ENCODE results near the gene MORN1. TPM values are rescaled to one million over a fixed set of nuclear protein-coding genes. Genes with fewer than 3 reads are reported as not detected.
A peak's percentile ranks its signal among the peaks of the same experiment; 100 is the strongest.

Gene MORN1
- polyA plus RNA-seq, 3 donors from 2014 or later, result 0.89 to 4.0 (median 3.9) TPM

GRCh38 chr1:2384130-2384860 lies 7.1 kb downstream of the MORN1 start:
- Mint-ChIP-seq H3K27me3 (ENCODE audit: low read depth in 3 of 3) (peaks cover 0 to 3% (median 0%) of the 10 kb centered on the region in 3 donors), H3K36me3 (no peaks in the 10 kb centered on the region), H3K4me1 (no peaks in the 10 kb centered on the region), H3K27ac (peak overlapping the region in 1 of 6 donors; percentile 86), H3K9me3 (no peaks in the 10 kb centered on the region), H3K4me3 (no peak overlapping the region)
- no peak for DNase-seq

GRCh38 chr1:2383576-2383975 lies 7.8 kb downstream of the MORN1 start:
- Mint-ChIP-seq H3K36me3 (no peaks in the 10 kb centered on the region), H3K27ac (peak overlapping the region in 1 of 6 donors; percentile 17), H3K27me3 (ENCODE audit: low read depth in 3 of 3) (peaks cover 0 to 4% (median 3%) of the 10 kb centered on the region in 3 donors), H3K9me3 (no peaks in the 10 kb centered on the region), H3K4me3 (no peak overlapping the region), H3K4me1 (no peaks in the 10 kb centered on the region)
- no peak for DNase-seq

- Mint-ChIP-seq H3K4me1 (no peaks in the 10 kb centered on the region), H3K27me3 (ENCODE audit: low read depth in 3 of 3) (peaks cover 0 to 4% (median 3%) of the 10 kb centered on the region in 3 donors), H3K4me3 (no peak overlapping the region), H3K9me3 (no peaks in the 10 kb centered on the region), H3K36me3 (no peaks in the 10 kb centered on the region), H3K27ac (no peak overlapping the region)
- DNase-seq, result peak in 2 of 3 donors; percentile 16 to 19
Observed at GRCh38 chr1:2382621-2383361, 8.6 kb downstream of the MORN1 start.

GRCh38 chr1:2381741-2382620 lies 9.4 kb downstream of the MORN1 start:
- no peak overlapping the region for H3K27ac Mint-ChIP-seq
- H3K4me3 Mint-ChIP-seq, result no peak overlapping the region
- peak; percentile 69 to 75 (median 71) for DNase-seq
- H3K36me3 Mint-ChIP-seq, result no peaks in the 10 kb centered on the region
- no peaks in the 10 kb centered on the region for H3K9me3 Mint-ChIP-seq
- H3K4me1 Mint-ChIP-seq, result no peaks in the 10 kb centered on the region
- peaks cover 0 to 4% (median 3%) of the 10 kb centered on the region in 3 donors for H3K27me3 Mint-ChIP-seq (ENCODE audit: low read depth in 3 of 3)

GRCh38 chr1:2380816-2381591 lies 10.3 kb downstream of the MORN1 start:
- Mint-ChIP-seq H3K36me3 (no peaks in the 10 kb centered on the region), H3K27ac (no peak overlapping the region), H3K4me3 (no peak overlapping the region), H3K27me3 (ENCODE audit: low read depth in 3 of 3) (peaks cover 0 to 4% (median 0%) of the 10 kb centered on the region in 3 donors), H3K4me1 (no peaks in the 10 kb centered on the region), H3K9me3 (no peaks in the 10 kb centered on the region)
- DNase-seq, result no peak

GRCh38 chr1:2379733-2380404 lies 11.5 kb downstream of the MORN1 start:
- Mint-ChIP-seq H3K27ac (peak overlapping the region in 1 of 6 donors; percentile 19), H3K9me3 (no peaks in the 10 kb centered on the region), H3K4me3 (no peak overlapping the region), H3K36me3 (no peaks in the 10 kb centered on the region), H3K27me3 (ENCODE audit: low read depth in 3 of 3) (peaks cover 0 to 4% (median 0%) of the 10 kb centered on the region in 3 donors), H3K4me1 (no peaks in the 10 kb centered on the region)
- no peak for DNase-seq

- H3K27ac Mint-ChIP-seq, result no peak overlapping the region
- H3K27me3 Mint-ChIP-seq (ENCODE audit: low read depth in 3 of 3), result peaks cover 0 to 4% (median 0%) of the 10 kb centered on the region in 3 donors
- no peak overlapping the region for H3K4me3 Mint-ChIP-seq
- no peak for DNase-seq
- no peaks in the 10 kb centered on the region for H3K4me1 Mint-ChIP-seq
- H3K36me3 Mint-ChIP-seq, result no peaks in the 10 kb centered on the region
- H3K9me3 Mint-ChIP-seq, result no peaks in the 10 kb centered on the region
Observed at GRCh38 chr1:2378956-2379732, 12.2 kb downstream of the MORN1 start.

GRCh38 chr1:2378441-2378851 lies 12.9 kb downstream of the MORN1 start:
- H3K9me3 Mint-ChIP-seq, result no peaks in the 10 kb centered on the region
- H3K36me3 Mint-ChIP-seq, result no peaks in the 10 kb centered on the region
- H3K27me3 Mint-ChIP-seq (ENCODE audit: low read depth in 3 of 3), result peaks cover 0 to 4% (median 0%) of the 10 kb centered on the region in 3 donors
- H3K27ac Mint-ChIP-seq, result no peak overlapping the region
- DNase-seq, result no peak
- no peaks in the 10 kb centered on the region for H3K4me1 Mint-ChIP-seq
- H3K4me3 Mint-ChIP-seq, result no peak overlapping the region

- Mint-ChIP-seq H3K27me3 (ENCODE audit: low read depth in 3 of 3) (peaks cover 0 to 4% (median 0%) of the 10 kb centered on the region in 3 donors), H3K9me3 (no peaks in the 10 kb centered on the region), H3K4me1 (no peaks in the 10 kb centered on the region), H3K27ac (no peak overlapping the region), H3K4me3 (no peak overlapping the region), H3K36me3 (no peaks in the 10 kb centered on the region)
- no peak for DNase-seq
Observed at GRCh38 chr1:2377751-2378440, 13.5 kb downstream of the MORN1 start.

- no peak for DNase-seq
- Mint-ChIP-seq H3K4me3 (no peak overlapping the region), H3K27me3 (ENCODE audit: low read depth in 3 of 3) (peaks cover 0 to 4% (median 0%) of the 10 kb centered on the region in 3 donors), H3K27ac (no peak overlapping the region), H3K9me3 (no peaks in the 10 kb centered on the region), H3K36me3 (no peaks in the 10 kb centered on the region), H3K4me1 (no peaks in the 10 kb centered on the region)
Observed at GRCh38 chr1:2376931-2377672, 14.3 kb downstream of the MORN1 start.

GRCh38 chr1:2376261-2376741 lies 15.1 kb downstream of the MORN1 start:
- Mint-ChIP-seq H3K27ac (no peak overlapping the region), H3K27me3 (ENCODE audit: low read depth in 3 of 3) (peaks cover 0 to 4% (median 0%) of the 10 kb centered on the region in 3 donors), H3K4me3 (no peak overlapping the region), H3K36me3 (peaks cover 0 to under 1% (median 0%) of the 10 kb centered on the region in 3 donors), H3K4me1 (no peaks in the 10 kb centered on the region), H3K9me3 (no peaks in the 10 kb centered on the region)
- no peak for DNase-seq
